SU-DHL-6 (cell line): Measurements from ENCODE around the gene ARSB.

Source experiments
- EZH2phosphoT487 ChIP-seq: fragments of 200-600 bp; sonication (generic), shearing (Covaris generic); conservative IDR thresholded peaks from 2 replicates; pipeline ENCODE4 v1.6.1; 2018; ENCODE audit warnings: mild to moderate bottlenecking, antibody characterized with exemption, low read length, moderate library complexity, mixed read lengths
- TF ChIP-seq, protein P1 (sequence below): fragments of 200-600 bp; sonication (generic); IDR thresholded peaks from one replicate; pipeline ENCODE4 v1.5.1; 2017; ENCODE audit warnings: antibody characterized with exemption, mild to moderate bottlenecking, low read length, moderate library complexity; ENCODE audit not compliant: insufficient read depth, poor library complexity, severe bottlenecking

DNA sequence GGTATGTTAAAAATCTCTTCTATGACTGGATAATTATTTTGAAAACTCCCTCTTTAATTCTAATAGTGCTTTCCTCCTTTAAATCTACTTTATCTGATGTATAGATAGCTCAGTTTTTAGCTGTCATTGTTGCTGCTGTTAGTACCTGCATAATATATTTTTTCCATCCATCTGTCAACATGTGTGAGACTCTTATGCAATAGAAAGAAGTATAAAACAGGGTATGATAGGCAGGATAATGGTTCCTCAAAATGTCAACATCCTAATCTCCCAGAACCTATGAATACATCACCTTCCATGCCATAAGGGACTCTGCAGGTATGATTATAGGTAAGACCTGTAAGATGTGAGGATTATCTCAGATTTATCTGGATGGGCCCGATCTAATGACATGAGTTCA, 199.7 kb downstream of the ARSB start:
- TF ChIP-seq, protein P1, sequence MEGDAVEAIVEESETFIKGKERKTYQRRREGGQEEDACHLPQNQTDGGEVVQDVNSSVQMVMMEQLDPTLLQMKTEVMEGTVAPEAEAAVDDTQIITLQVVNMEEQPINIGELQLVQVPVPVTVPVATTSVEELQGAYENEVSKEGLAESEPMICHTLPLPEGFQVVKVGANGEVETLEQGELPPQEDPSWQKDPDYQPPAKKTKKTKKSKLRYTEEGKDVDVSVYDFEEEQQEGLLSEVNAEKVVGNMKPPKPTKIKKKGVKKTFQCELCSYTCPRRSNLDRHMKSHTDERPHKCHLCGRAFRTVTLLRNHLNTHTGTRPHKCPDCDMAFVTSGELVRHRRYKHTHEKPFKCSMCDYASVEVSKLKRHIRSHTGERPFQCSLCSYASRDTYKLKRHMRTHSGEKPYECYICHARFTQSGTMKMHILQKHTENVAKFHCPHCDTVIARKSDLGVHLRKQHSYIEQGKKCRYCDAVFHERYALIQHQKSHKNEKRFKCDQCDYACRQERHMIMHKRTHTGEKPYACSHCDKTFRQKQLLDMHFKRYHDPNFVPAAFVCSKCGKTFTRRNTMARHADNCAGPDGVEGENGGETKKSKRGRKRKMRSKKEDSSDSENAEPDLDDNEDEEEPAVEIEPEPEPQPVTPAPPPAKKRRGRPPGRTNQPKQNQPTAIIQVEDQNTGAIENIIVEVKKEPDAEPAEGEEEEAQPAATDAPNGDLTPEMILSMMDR = no peak
- TF ChIP-seq EZH2phosphoT487 = no peak
